Peyer's patch (tissue), 4 donors: ENCODE results near the gene PRKCI. TPM values are rescaled to one million over a fixed set of nuclear protein-coding genes. Genes with fewer than 3 reads are reported as not detected.

Experiments used
- DNase-seq, 3 donors: peaks; one replicate each; pipeline ENCODE4 v3.0.0-alpha.2; 2017 to 2019
- H3K27ac ChIP-seq, 4 donors: fragments of 200-600 bp; sonication (generic); one replicate each; pipeline ENCODE4 v1.5.1; 2016 to 2019
- H3K27me3 ChIP-seq, 2 donors: fragments of 200-600 bp; sonication (generic); one replicate each; pipeline ENCODE4 v1.5.1; 2019
- H3K36me3 ChIP-seq, 3 donors: fragments of 200-600 bp; sonication (generic); one replicate each; pipeline ENCODE4 v1.5.1; 2016 to 2019
- H3K4me1 ChIP-seq, 4 donors: fragments of 200-600 bp; sonication (generic); one replicate each; pipeline ENCODE4 v1.5.1; 2016 to 2019
- H3K4me3 ChIP-seq, 4 donors: fragments of 200-600 bp; sonication (generic); 1 replicate in 3 of 4; 2 replicates in 1 of 4; pipeline ENCODE4 v1.5.1; 2016 to 2019; ENCODE audit warnings: mild to moderate bottlenecking in 1 of 4
- H3K9me3 ChIP-seq, 4 donors: fragments of 200-600 bp; sonication (generic); one replicate each; pipeline ENCODE4 v1.5.1; 2016 to 2019; ENCODE audit warnings: mild to moderate bottlenecking in 1 of 4
- POLR2A ChIP-seq, 2 donors: fragments of 450-650 bp; IDR thresholded peaks; one replicate each; pipeline ENCODE4 v1.5.1; 2017; ENCODE audit warnings: antibody characterized with exemption in 2 of 2, mild to moderate bottlenecking in 2 of 2, moderate library complexity in 2 of 2
- total RNA-seq, 4 donors: library from RNA; depleted of rRNA; stranded (reverse); fragments of >200 nt; gene quantifications; one replicate each; pipeline ENCODE4 v1.1.0, GENCODE V29; 2016
- TF ChIP-seq, protein P1 (sequence below), 6 experiments: fragments of 450-650 bp in 4 of 6; fragments of 200-600 bp in 2 of 6; sonication (generic) in 1 of 6; IDR thresholded peaks; one replicate each; pipeline ENCODE4 v1.5.1; 2017 to 2019; ENCODE audit warnings: antibody characterized with exemption in 6 of 6, mild to moderate bottlenecking in 3 of 6, moderate library complexity in 1 of 6

PRKCI gene
- total RNA-seq, 4 donors from 2014 or later = 22.1 to 50.3 (median 43.5) TPM

DNA sequence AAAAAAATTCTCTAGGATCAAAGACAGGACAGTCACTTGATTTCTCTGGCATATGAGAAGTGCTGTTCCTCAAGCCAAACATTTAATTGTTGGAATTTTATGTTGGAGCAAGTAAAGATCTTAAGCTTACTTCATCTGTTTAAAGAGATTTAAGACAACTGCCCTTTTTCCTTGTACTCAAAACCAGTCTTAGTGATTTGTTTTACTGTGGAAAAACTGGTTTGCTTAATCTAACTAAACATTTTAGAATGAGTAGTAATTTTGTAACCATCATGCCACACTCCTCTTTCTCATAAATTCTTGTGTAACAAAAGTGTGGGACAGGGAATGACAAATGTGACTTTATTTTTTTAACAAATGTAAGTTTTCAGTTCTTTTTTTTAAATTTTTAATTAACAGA lies 18.4 kb downstream of the PRKCI start:
- Histone ChIP-seq H3K4me1 (no peaks in the 10 kb centered on the region), H3K9me3 (no peaks in the 10 kb centered on the region), H3K27ac (no peak overlapping the region), H3K36me3 (peaks cover 0 to 22% (median 0%) of the 10 kb centered on the region in 3 donors), H3K27me3 (no peaks in the 10 kb centered on the region), H3K4me3 (no peak overlapping the region)
- TF ChIP-seq, protein P1, sequence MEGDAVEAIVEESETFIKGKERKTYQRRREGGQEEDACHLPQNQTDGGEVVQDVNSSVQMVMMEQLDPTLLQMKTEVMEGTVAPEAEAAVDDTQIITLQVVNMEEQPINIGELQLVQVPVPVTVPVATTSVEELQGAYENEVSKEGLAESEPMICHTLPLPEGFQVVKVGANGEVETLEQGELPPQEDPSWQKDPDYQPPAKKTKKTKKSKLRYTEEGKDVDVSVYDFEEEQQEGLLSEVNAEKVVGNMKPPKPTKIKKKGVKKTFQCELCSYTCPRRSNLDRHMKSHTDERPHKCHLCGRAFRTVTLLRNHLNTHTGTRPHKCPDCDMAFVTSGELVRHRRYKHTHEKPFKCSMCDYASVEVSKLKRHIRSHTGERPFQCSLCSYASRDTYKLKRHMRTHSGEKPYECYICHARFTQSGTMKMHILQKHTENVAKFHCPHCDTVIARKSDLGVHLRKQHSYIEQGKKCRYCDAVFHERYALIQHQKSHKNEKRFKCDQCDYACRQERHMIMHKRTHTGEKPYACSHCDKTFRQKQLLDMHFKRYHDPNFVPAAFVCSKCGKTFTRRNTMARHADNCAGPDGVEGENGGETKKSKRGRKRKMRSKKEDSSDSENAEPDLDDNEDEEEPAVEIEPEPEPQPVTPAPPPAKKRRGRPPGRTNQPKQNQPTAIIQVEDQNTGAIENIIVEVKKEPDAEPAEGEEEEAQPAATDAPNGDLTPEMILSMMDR (IDR thresholded peaks at IDR 0.05) = no peak
- TF ChIP-seq POLR2A (IDR thresholded peaks at IDR 0.05) = no peak
- DNase-seq = no peak

DNA sequence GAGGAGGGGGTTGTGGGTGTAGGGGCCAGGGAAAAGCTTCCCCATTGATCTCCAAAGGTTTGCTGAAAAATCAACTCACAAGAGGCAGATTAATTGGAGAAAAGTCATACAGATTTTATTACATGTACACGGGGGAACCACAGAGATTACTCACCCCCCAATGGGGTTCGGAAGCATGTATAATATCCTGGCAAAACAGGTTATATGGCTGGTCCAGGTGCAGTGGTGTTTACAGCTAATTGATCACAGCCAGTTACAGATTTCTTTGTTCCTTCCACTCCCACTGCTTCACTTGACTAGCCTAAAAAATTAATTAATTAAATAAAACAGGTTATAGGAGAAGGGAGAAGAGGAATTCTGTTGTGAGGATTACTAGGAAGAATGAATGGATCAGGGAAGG lies 22.4 kb downstream of the PRKCI start:
- no peaks in the 10 kb centered on the region for H3K27me3 ChIP-seq
- no peak for DNase-seq
- H3K36me3 ChIP-seq = peaks cover 0 to 6% (median 0%) of the 10 kb centered on the region in 3 donors
- TF ChIP-seq, protein P1 (IDR thresholded peaks at IDR 0.05) = no peak
- no peak for TF ChIP-seq POLR2A (IDR thresholded peaks at IDR 0.05)
- no peaks in the 10 kb centered on the region for H3K4me1 ChIP-seq
- no peak overlapping the region for H3K4me3 ChIP-seq
- no peak overlapping the region for H3K27ac ChIP-seq
- H3K9me3 ChIP-seq = no peaks in the 10 kb centered on the region

- H3K36me3 ChIP-seq = peaks cover 0 to 2% (median 0%) of the 10 kb centered on the region in 3 donors
- TF ChIP-seq, protein P1 (IDR thresholded peaks at IDR 0.05) = no peak
- no peak for TF ChIP-seq POLR2A (IDR thresholded peaks at IDR 0.05)
- DNase-seq = no peak
- no peak overlapping the region for H3K27ac ChIP-seq
- H3K4me1 ChIP-seq = no peaks in the 10 kb centered on the region
- H3K4me3 ChIP-seq = no peak overlapping the region
- no peaks in the 10 kb centered on the region for H3K27me3 ChIP-seq
- H3K9me3 ChIP-seq = no peaks in the 10 kb centered on the region
Observed at GRCh38 chr3:170247875-170248274, 25.7 kb downstream of the PRKCI start.

DNA sequence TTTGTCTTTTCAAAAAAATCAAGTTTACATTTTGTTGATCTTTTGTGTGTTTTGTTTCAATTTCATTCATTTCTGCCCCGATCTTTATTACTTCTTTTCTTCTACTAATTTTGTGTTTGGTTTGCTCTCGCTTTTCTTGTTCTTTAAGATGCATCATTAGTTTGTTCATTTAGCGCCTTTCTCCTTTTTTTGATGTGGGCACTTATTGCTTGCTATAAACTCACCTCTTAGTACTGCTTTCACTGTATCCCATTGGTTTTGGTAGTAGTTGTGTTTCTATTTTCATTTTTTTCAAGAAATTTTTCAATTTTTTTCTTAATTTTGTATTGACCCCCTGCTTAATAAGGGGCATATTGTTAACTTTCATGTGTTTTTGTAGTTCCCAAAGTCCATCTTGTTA lies 34.4 kb downstream of the PRKCI start:
- H3K4me1 ChIP-seq = no peaks in the 10 kb centered on the region
- DNase-seq = no peak
- no peak overlapping the region for H3K4me3 ChIP-seq
- no peak overlapping the region for H3K27ac ChIP-seq
- H3K9me3 ChIP-seq = no peaks in the 10 kb centered on the region
- H3K27me3 ChIP-seq = no peaks in the 10 kb centered on the region
- peaks cover 0 to 9% (median 0%) of the 10 kb centered on the region in 3 donors for H3K36me3 ChIP-seq
- TF ChIP-seq, protein P1 (IDR thresholded peaks at IDR 0.05) = no peak
- no peak for TF ChIP-seq POLR2A (IDR thresholded peaks at IDR 0.05)

- H3K36me3 ChIP-seq = peaks cover 0 to 9% (median 0%) of the 10 kb centered on the region in 3 donors
Observed at GRCh38 chr3:170257145-170257544, 34.9 kb downstream of the PRKCI start.

More at GRCh38 chr3:170257145-170257544, 34.9 kb downstream of the PRKCI start:
- H3K4me3 ChIP-seq = no peak overlapping the region
- H3K9me3 ChIP-seq = no peaks in the 10 kb centered on the region
- H3K4me1 ChIP-seq = no peaks in the 10 kb centered on the region
- TF ChIP-seq, protein P1 (IDR thresholded peaks at IDR 0.05) = no peak
- TF ChIP-seq POLR2A (IDR thresholded peaks at IDR 0.05) = no peak
- no peaks in the 10 kb centered on the region for H3K27me3 ChIP-seq
- H3K27ac ChIP-seq = no peak overlapping the region
- DNase-seq = no peak
